Activated T-cell treated with anti-CD3 and anti-CD28 coated beads, Interleukin-2, amount 50 U/mL, for 1 hour (primary cell): ENCODE results near the gene GNAS-AS1.

Experiments used
- DNase-seq: peaks from one replicate; pipeline ENCODE4 v3.0.0-alpha.2; 2020

GNAS-AS1 gene

GRCh38 chr20:58775371-58775770 lies 75.3 kb downstream of the GNAS-AS1 start:
- DNase-seq = no peak

- DNase-seq = no peak
Measured at GRCh38 chr20:58774667-58775263, 75.9 kb downstream of the GNAS-AS1 start.

- DNase-seq = no peak
Measured at GRCh38 chr20:58774214-58774613, 76.5 kb downstream of the GNAS-AS1 start.

- DNase-seq = no peak
Measured at GRCh38 chr20:58772786-58773185, 77.9 kb downstream of the GNAS-AS1 start.
